Jurkat, Clone E6-1 (cell line): ENCODE measurements around the gene PDE3A.

Source experiments
- DNase-seq: peaks from one replicate; pipeline ENCODE4 v3.0.0-alpha.2; 2011; ENCODE audit warnings: low read depth, low spot score
- H3K4me3 ChIP-seq: 2 replicates; pipeline ENCODE4 v1.5.1; 2011; ENCODE audit warnings: mild to moderate bottlenecking, low read length, control low read depth, moderate library complexity

Gene PDE3A

DNA sequence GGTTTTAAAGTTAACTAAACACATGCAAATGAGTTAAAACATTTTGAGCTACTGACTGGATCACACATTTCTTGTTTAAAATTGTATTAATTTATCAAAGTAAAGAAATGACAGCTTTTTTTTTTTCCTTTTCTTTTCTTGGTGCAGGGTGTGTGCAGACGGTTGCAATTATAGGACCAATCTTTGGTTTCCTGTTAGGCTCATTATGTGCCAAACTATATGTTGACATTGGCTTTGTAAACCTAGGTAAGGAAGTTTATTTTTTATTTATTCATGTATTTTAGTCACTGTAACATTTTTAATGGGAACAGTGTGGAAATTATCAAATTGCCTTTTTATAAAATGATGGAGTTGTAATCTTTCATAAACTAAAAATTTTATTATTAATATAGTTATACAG lies 348.6 kb downstream of the PDE3A start:
- no peak for DNase-seq
- H3K4me3 ChIP-seq: no peak overlapping the region

DNA sequence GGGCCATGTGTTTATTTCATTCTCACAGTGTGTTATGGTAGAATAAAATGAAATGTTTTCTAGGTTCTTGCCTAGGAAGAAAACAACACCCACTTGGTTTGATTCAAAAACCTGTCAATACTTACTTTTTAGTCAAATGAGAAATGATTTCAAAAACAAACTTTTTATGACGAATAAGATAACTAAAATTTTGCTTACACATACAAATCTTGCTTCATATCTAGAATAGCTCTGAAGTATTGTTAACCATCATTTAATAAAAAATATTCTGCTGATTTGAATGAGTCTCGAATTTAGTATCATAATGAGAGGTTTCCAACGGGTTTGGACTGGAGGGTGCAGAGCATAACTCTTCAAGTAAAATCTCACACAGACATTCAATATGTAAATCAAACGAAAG lies 350.0 kb downstream of the PDE3A start:
- H3K4me3 ChIP-seq: no peak overlapping the region
- no peak for DNase-seq

DNA sequence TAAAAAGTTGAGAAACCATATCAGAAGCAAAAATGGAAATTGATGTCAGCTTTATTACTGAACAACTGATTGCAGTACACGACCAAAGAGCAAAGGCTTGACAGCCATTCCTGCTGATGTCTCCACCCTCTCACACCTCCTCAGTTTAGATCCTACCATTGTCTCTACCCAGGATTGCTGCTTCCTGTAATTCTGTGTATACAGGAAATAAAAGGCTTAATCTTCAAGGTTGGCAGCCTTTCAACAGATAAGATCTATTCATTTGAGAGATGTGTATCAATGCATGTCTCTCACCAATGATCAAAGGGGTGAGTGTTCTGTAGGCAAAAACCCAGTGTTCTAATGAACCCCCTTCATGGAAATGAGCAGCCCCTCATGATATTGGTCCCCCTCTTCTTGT lies 353.8 kb downstream of the PDE3A start:
- H3K4me3 ChIP-seq: no peak overlapping the region
- peak; percentile 1 for DNase-seq

DNA sequence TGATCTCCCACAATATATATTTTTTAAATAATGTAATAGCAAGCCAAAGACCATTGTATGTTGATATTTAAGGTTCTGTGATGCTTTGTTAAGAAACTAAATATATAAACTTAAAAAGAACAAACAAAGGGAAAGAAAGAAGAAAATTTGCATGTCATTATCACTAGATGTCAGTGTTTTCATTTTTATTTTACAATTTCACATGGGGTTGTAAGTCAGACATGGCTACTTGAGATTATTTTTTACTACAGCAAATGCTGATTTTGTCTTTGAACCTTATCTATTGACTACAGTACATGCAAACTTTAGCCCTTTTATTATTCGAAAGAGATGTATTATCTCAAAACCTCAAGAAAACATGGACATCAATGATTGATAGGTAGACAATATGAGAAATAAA lies 362.9 kb downstream of the PDE3A start:
- no peak for DNase-seq

More for the DNA sequence above, 362.9 kb downstream of the PDE3A start:
- H3K4me3 ChIP-seq: no peak overlapping the region
